ENCODE data around the gene DPP7. TPM values are rescaled to one million over a fixed set of nuclear protein-coding genes. Genes with fewer than 3 reads are reported as not detected.

The DPP7 gene
- total RNA-seq, 1 experiment from 2014 or later, result 139 TPM

DNA sequence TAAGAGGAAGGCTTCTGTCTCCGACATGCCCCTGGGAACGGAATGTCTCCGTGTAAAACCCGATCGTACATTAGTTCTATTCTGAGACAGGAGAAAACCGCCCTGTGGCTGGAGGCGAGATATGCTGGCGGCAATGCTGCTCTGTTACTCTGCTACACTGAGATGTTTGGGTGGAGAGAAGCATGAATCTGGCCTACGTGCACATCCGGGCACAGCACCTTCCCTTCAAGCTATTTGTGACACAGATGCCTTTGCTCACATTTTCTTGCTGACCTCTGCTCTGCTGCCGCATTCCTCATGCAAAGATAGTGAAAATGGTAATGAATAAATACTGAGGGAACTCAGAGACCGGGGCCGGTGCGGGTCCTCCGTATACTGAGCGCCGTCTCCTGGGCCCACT, 2.2 kb upstream of the DPP7 start:
- Mint-ChIP-seq H3K4me1 (ENCODE audit: insufficient read depth, unreplicated experiment) (peaks cover under 1% of the 10 kb centered on the region), H3K9me3 (ENCODE audit: unreplicated experiment) (no peaks in the 10 kb centered on the region), H3K27me3 (ENCODE audit: insufficient read depth, unreplicated experiment) (no peaks in the 10 kb centered on the region), H3K27ac (ENCODE audit: low read depth, unreplicated experiment) (no peak overlapping the region), H3K4me3 (ENCODE audit: unreplicated experiment) (no peak overlapping the region), H3K36me3 (ENCODE audit: insufficient read depth, unreplicated experiment) (no peaks in the 10 kb centered on the region)
- ChIA-PET CTCF (interaction anchor here (1.2 kb wide), 1 partner anchor 120 kb away, joined by 4 read pairs; no protein-coding TSS in a partner anchor), POLR2A (interaction anchor here (1.5 to 1.7 kb wide), 2 partner anchors 60 to 124 kb away, joined by 3 to 4 read pairs; partner anchors contain the start of gene TUBB4B)
- intact Hi-C loops (cut with micrococcal nuclease), result no loop called here
- no TSS peak for BruUV-seq (replicated peaks)
- DNase-seq (ENCODE audit: unreplicated experiment), result no peak
- TF ChIP-seq, protein P1, sequence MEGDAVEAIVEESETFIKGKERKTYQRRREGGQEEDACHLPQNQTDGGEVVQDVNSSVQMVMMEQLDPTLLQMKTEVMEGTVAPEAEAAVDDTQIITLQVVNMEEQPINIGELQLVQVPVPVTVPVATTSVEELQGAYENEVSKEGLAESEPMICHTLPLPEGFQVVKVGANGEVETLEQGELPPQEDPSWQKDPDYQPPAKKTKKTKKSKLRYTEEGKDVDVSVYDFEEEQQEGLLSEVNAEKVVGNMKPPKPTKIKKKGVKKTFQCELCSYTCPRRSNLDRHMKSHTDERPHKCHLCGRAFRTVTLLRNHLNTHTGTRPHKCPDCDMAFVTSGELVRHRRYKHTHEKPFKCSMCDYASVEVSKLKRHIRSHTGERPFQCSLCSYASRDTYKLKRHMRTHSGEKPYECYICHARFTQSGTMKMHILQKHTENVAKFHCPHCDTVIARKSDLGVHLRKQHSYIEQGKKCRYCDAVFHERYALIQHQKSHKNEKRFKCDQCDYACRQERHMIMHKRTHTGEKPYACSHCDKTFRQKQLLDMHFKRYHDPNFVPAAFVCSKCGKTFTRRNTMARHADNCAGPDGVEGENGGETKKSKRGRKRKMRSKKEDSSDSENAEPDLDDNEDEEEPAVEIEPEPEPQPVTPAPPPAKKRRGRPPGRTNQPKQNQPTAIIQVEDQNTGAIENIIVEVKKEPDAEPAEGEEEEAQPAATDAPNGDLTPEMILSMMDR (IDR thresholded peaks at IDR 0.05; ENCODE audit: unreplicated experiment), result no peak

DNA sequence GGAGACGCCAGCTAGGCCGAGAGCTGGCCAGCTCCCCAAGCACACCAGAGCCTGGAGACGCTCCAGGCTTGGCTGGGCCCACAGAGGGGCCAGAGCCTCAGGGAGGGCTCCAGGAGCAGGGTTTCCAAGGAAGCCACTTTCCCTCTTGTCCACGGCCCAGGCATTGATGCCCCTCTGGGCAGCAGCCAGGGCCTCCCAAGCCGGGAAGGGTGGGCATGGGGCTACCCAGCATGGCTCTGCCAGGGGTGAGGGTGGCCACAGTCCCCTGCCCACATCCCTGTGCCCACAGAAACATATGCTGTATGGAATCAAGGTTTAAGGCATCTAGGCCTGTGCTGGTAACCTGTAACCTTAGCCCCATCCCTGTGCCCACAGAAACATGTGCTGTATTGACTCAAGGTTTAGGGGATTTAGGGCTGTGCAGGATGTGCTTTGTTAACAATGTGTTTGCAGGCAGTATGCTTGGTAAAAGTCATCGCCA, 1.5 kb upstream of the DPP7 start:
- peak overlapping the region; percentile 16 for H3K4me3 Mint-ChIP-seq (ENCODE audit: unreplicated experiment)
- no TSS peak for BruUV-seq (replicated peaks)
- no peaks in the 10 kb centered on the region for H3K27me3 Mint-ChIP-seq (ENCODE audit: insufficient read depth, unreplicated experiment)
- no peaks in the 10 kb centered on the region for H3K4me1 Mint-ChIP-seq (ENCODE audit: insufficient read depth, unreplicated experiment)
- CTCF ChIA-PET, result interaction anchor here (1.2 kb wide), 1 partner anchor 121 kb away, joined by 4 read pairs; no protein-coding TSS in a partner anchor
- POLR2A ChIA-PET, result interaction anchor here (1.0 to 1.5 kb wide), 2 partner anchors 26 to 61 kb away, joined by 3 read pairs; no protein-coding TSS in a partner anchor
- no peaks in the 10 kb centered on the region for H3K9me3 Mint-ChIP-seq (ENCODE audit: unreplicated experiment)
- no peak overlapping the region for H3K27ac Mint-ChIP-seq (ENCODE audit: low read depth, unreplicated experiment)
- no peak for DNase-seq (ENCODE audit: unreplicated experiment)
- TF ChIP-seq, protein P1 (IDR thresholded peaks at IDR 0.05; ENCODE audit: unreplicated experiment), result no peak
- no peaks in the 10 kb centered on the region for H3K36me3 Mint-ChIP-seq (ENCODE audit: insufficient read depth, unreplicated experiment)
- intact Hi-C loops (cut with micrococcal nuclease), result no loop called here

DNA sequence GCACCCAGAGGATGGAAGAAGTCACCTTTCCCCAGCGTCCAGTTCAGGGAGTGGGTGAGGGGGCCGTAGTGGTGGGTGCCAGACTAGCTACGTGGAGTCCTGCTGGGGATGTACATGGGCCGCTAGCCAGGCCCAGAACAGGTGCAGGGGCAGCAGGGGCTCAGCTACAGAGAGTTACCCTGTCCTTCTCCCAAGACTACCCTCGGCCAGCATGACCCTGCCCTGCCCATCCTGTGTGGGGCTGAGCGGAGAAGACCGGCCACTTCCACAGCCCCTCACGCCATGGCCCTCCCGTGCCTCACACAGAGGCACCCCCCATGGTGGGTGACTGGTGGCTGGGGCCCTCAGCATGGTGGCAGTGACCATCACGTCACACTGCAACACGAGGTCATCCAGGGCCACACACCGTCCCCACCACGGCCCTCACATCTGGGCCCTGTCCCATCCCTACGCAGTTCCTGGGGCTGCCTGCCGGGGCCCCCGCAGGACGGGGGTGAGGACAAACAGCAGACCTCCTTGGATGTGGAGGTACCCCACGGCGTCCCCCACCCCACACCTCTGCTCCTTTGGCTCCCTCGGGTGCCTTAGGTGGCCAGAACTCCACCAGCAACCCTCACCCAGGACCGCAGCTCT, 977 bp upstream of the DPP7 start:
- Mint-ChIP-seq H3K9me3 (ENCODE audit: unreplicated experiment) (no peaks in the 10 kb centered on the region), H3K36me3 (ENCODE audit: insufficient read depth, unreplicated experiment) (no peaks in the 10 kb centered on the region), H3K4me1 (ENCODE audit: insufficient read depth, unreplicated experiment) (no peaks in the 10 kb centered on the region), H3K27me3 (ENCODE audit: insufficient read depth, unreplicated experiment) (no peaks in the 10 kb centered on the region), H3K4me3 (ENCODE audit: unreplicated experiment) (peak overlapping the region; percentile 16), H3K27ac (ENCODE audit: low read depth, unreplicated experiment) (no peak overlapping the region)
- intact Hi-C loops (cut with micrococcal nuclease), result no loop called here
- no TSS peak for BruUV-seq (replicated peaks)
- no peak for DNase-seq (ENCODE audit: unreplicated experiment)
- CTCF ChIA-PET, result interaction anchor here (0.8 kb wide), 1 partner anchor 11 kb away, joined by 3 read pairs; no protein-coding TSS in a partner anchor
- TF ChIP-seq, protein P1 (IDR thresholded peaks at IDR 0.05; ENCODE audit: unreplicated experiment), result no peak
- POLR2A ChIA-PET, result interaction anchor here (0.8 to 2.4 kb wide), 7 partner anchors 11 to 112 kb away, joined by 3 to 12 read pairs (median 4); partner anchors contain the start of genes MAN1B1, RNF224 and SSNA1

DNA sequence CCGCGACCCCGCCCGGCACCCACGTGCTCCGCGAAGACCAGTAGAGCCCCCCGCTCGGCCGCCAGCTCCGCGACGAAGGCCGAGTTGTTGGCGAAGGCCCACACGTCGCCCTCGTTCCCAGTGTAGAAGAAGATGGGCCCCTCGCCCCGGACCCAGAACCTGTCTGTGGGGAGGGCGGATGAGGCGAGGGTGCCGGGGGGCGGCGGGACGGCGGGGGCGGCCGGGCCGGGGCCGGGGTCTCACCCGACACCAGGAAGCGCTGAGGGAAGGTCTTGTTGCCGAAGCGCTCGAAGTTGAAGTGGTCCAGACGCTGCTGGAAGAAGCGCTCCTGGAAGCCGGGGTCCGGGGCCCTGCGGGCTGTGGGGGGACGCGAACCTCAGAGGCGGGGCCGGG, 317 bp downstream of the DPP7 start:
- no peaks in the 10 kb centered on the region for H3K27me3 Mint-ChIP-seq (ENCODE audit: insufficient read depth, unreplicated experiment)
- POLR2A ChIA-PET, result interaction anchor here (2.4 kb wide), 1 partner anchor 27 kb away, joined by 12 read pairs; the partner anchor contains the start of gene MAN1B1
- no peaks in the 10 kb centered on the region for H3K4me1 Mint-ChIP-seq (ENCODE audit: insufficient read depth, unreplicated experiment)
- TF ChIP-seq, protein P1 (IDR thresholded peaks at IDR 0.05; ENCODE audit: unreplicated experiment), result no peak
- no peak for DNase-seq (ENCODE audit: unreplicated experiment)
- no TSS peak for BruUV-seq (replicated peaks)
- no peak overlapping the region for H3K27ac Mint-ChIP-seq (ENCODE audit: low read depth, unreplicated experiment)
- H3K4me3 Mint-ChIP-seq (ENCODE audit: unreplicated experiment), result peak overlapping the region; percentile 62
- no peaks in the 10 kb centered on the region for H3K9me3 Mint-ChIP-seq (ENCODE audit: unreplicated experiment)
- CTCF ChIA-PET, result no interaction called here
- peaks cover 8% of the 10 kb centered on the region for H3K36me3 Mint-ChIP-seq (ENCODE audit: insufficient read depth, unreplicated experiment)
- intact Hi-C loops (cut with micrococcal nuclease), result no loop called here

Measured in MCF 10A (cell line).